ENCODE results near the gene STK24. TPM values are rescaled to one million over a fixed set of nuclear protein-coding genes. Genes with fewer than 3 reads are reported as not detected.

Gene STK24
- total and polyA plus RNA-seq, 2 of the 8 experiments (the other 6 are each of a cell fraction or from before 2014, with no cell fraction given) = 62.8 to 143 TPM

GRCh38 chr13:98580420-98580819, 3.5 kb upstream of the STK24 start:
- peaks cover 0 to 9% (median 1%) of the 10 kb centered on the region in 4 experiments; a peak in 3 of 7 replicates for H3K4me1 ChIP-seq (replicated peaks in 1 of 4; ENCODE audit: control insufficient read depth in 3 of 4, insufficient read depth in 4 of 4, low read length in 3 of 4)
- 90% methylated on average over 2 of the region's 2 CpGs; no CpG with 5 or more reads in 1 of the 2 experiments for WGBS, 2 experiments (ENCODE audit: extremely low coverage in 1 of 2, insufficient coverage in 1 of 2, insufficient read length in 1 of 2, insufficient replicate concordance in 2 of 2, low coverage in 1 of 2, low lambda C conversion rate in 2 of 2, missing lambda C conversion rate in 1 of 2)
- TF ChIP-seq JUN (IDR thresholded peaks at IDR 0.05; ENCODE audit: low read depth, low read length) = no peak
- TF ChIP-seq KDM4A (IDR thresholded peaks at IDR 0.05; ENCODE audit: low read depth, low read length, severe bottlenecking) = no peak
- TF ChIP-seq CHD1 (IDR thresholded peaks at IDR 0.05; ENCODE audit: low read depth, low read length) = no peak
- H2BK20ac ChIP-seq (ENCODE audit: low read length) = no peak overlapping the region
- no peak overlapping the region for H3K14ac ChIP-seq (ENCODE audit: insufficient read length)
- H2BK15ac ChIP-seq (ENCODE audit: low read length) = no peak overlapping the region
- no peak overlapping the region for H3K9ac ChIP-seq (replicated peaks in 1 of 4; ENCODE audit: extremely low read depth in 1 of 4, low read depth in 3 of 4, low read length in 3 of 4)
- no peak overlapping the region for H3K4me3 ChIP-seq (ENCODE audit: extremely low read depth in 1 of 4, insufficient read depth in 2 of 4, low read depth in 3 of 4, low read length in 4 of 4)
- H4K91ac ChIP-seq (replicated peaks; ENCODE audit: insufficient read length, low read length) = no peak overlapping the region
- H3K79me1 ChIP-seq (ENCODE audit: low read depth, low read length) = no peaks in the 10 kb centered on the region
- no peak overlapping the region for H3K23ac ChIP-seq (ENCODE audit: insufficient read length)
- no peak overlapping the region for H3K4me2 ChIP-seq (ENCODE audit: insufficient read depth in 1 of 2, low read depth in 2 of 2, low read length in 2 of 2)
- no peak overlapping the region for H3K4ac ChIP-seq (replicated peaks; ENCODE audit: insufficient read length, low read depth, low read length)
- no peak overlapping the region for H2AFZ ChIP-seq (ENCODE audit: low read length)
- no peak for FAIRE-seq
- H3K18ac ChIP-seq (ENCODE audit: extremely low read depth, low read length) = no peak overlapping the region
- peaks cover 2% of the 10 kb centered on the region; the same call in 1 of the 2 replicates for H3K23me2 ChIP-seq (ENCODE audit: low read depth, low read length)
- H3K27me3 ChIP-seq (replicated peaks in 1 of 4; ENCODE audit: control insufficient read depth in 3 of 4, extremely low read depth in 1 of 4, insufficient read depth in 3 of 4, low read length in 3 of 4) = no peaks in the 10 kb centered on the region
- no peak overlapping the region for H2BK12ac ChIP-seq (ENCODE audit: low read depth, low read length)
- no peak overlapping the region for H4K5ac ChIP-seq (ENCODE audit: insufficient read length, low read depth, low read length)
- H2AK5ac ChIP-seq (ENCODE audit: low read depth, low read length) = no peak overlapping the region
- H3K56ac ChIP-seq (replicated peaks; ENCODE audit: insufficient read length, low read depth, low read length) = no peak overlapping the region
- H3K27ac ChIP-seq (ENCODE audit: low read depth, low read length) = no peak overlapping the region
- no peak overlapping the region for H2BK5ac ChIP-seq (ENCODE audit: low read depth, low read length)
- no peaks in the 10 kb centered on the region for H3K36me3 ChIP-seq (ENCODE audit: control insufficient read depth in 2 of 4, insufficient read depth in 4 of 4, low read length in 3 of 4)
- H4K20me1 ChIP-seq (replicated peaks in 1 of 2; ENCODE audit: control insufficient read depth in 1 of 2, insufficient read depth in 2 of 2, low read length in 2 of 2) = peaks cover 0 to 2% of the 10 kb centered on the region in 2 experiments
- ChIA-PET CTCF (ENCODE audit: partially characterized antibody) (interaction anchor here (0.8 to 1.7 kb wide), 3 partner anchors 18 to 115 kb away, joined by 3 to 4 read pairs (median 4); no protein-coding TSS in a partner anchor), POLR2A (ENCODE audit: partially characterized antibody) (no interaction called here)
- DNase-seq (ENCODE audit: low read depth in 1 of 2, low spot score in 2 of 2) = no peak
- H2BK120ac ChIP-seq (replicated peaks; ENCODE audit: low read depth, low read length) = no peak overlapping the region
- H3K79me2 ChIP-seq (ENCODE audit: control insufficient read depth in 1 of 2, insufficient read depth in 2 of 2, low read length in 2 of 2) = peaks cover 7 to 11% of the 10 kb centered on the region in 2 experiments
- H3K9me3 ChIP-seq (ENCODE audit: insufficient read depth in 2 of 2, low read depth in 1 of 2, low read length in 1 of 2) = no peaks in the 10 kb centered on the region
- no peak overlapping the region for H4K8ac ChIP-seq (ENCODE audit: extremely low read depth, insufficient read depth, low read length)
